Measurements from ENCODE around the gene BCL7B. TPM values are rescaled to one million over a fixed set of nuclear protein-coding genes. Genes with fewer than 3 reads are reported as not detected.
"Not testable (repeated sequence)": the region's sequence is repeated elsewhere in the genome, so short reads cannot be mapped to it uniquely, and the experiment has no call there.

BCL7B gene
- total RNA-seq, 1 experiment from 2014 or later = 50.4 TPM

DNA sequence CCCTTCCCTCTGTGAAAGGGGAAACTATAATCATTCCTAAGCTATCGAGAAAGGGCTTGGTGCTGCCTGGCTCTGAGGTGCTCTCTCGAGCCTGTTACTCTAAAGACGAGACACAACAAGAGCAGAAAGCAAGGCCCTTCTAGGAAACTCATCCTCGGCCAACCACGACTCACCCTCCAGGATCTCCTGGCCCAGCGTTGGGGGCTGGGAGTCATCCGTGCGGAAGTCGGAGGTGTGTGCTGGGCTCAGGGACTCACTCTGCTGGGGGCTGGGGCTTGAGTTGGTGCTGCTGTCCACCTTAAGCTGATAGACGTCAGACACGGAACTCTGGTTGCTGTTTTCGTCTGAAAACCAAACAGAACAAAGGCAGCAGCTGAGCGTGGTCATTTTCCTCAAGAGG is 17.8 kb downstream of the BCL7B start:
- Histone ChIP-seq H3K9me2 (ENCODE audit: insufficient read depth) (no peaks in the 10 kb centered on the region), H3K27ac (ENCODE audit: low read depth, low read length) (no peak overlapping the region), H3K36me3 (ENCODE audit: control insufficient read depth in 1 of 2, insufficient read depth in 2 of 2, low read length in 2 of 2) (peaks cover 40 to 41% of the 10 kb centered on the region in 2 experiments; a peak in 3 of 4 replicates), H3K9ac (ENCODE audit: low read length) (no peak overlapping the region), H3K4me2 (ENCODE audit: low read length) (no peak overlapping the region), H3K4me3 (replicated peaks in 1 of 2; ENCODE audit: low read depth in 1 of 2, low read length in 2 of 2) (no peak overlapping the region), H4K20me1 (ENCODE audit: insufficient read depth) (no peaks in the 10 kb centered on the region), H3K27me3 (ENCODE audit: insufficient read depth, low read length) (no peaks in the 10 kb centered on the region), H3K9me3 (ENCODE audit: control insufficient read depth in 1 of 2, insufficient read depth in 1 of 2, low read depth in 1 of 2, low read length in 2 of 2) (no peaks in the 10 kb centered on the region), H2AFZ (ENCODE audit: low read depth, low read length, poor library complexity, severe bottlenecking) (no peak overlapping the region), H3K4me1 (ENCODE audit: control insufficient read depth in 1 of 2, insufficient read depth in 2 of 2, low read length in 2 of 2) (no peaks in the 10 kb centered on the region), H3K79me2 (ENCODE audit: insufficient read depth, low read length) (peaks cover 31% of the 10 kb centered on the region)
- ChIA-PET CTCF (no interaction called here), POLR2A (no interaction called here), RAD21 (ENCODE audit: low non-redundant PET in 1 of 2, low total read pairs in 2 of 2, uncharacterized antibody in 2 of 2, unreplicated experiment in 2 of 2) (no interaction called here)
- no peak for DNase-seq (ENCODE audit: low read depth, low spot score)
- TF ChIP-seq, protein P1, sequence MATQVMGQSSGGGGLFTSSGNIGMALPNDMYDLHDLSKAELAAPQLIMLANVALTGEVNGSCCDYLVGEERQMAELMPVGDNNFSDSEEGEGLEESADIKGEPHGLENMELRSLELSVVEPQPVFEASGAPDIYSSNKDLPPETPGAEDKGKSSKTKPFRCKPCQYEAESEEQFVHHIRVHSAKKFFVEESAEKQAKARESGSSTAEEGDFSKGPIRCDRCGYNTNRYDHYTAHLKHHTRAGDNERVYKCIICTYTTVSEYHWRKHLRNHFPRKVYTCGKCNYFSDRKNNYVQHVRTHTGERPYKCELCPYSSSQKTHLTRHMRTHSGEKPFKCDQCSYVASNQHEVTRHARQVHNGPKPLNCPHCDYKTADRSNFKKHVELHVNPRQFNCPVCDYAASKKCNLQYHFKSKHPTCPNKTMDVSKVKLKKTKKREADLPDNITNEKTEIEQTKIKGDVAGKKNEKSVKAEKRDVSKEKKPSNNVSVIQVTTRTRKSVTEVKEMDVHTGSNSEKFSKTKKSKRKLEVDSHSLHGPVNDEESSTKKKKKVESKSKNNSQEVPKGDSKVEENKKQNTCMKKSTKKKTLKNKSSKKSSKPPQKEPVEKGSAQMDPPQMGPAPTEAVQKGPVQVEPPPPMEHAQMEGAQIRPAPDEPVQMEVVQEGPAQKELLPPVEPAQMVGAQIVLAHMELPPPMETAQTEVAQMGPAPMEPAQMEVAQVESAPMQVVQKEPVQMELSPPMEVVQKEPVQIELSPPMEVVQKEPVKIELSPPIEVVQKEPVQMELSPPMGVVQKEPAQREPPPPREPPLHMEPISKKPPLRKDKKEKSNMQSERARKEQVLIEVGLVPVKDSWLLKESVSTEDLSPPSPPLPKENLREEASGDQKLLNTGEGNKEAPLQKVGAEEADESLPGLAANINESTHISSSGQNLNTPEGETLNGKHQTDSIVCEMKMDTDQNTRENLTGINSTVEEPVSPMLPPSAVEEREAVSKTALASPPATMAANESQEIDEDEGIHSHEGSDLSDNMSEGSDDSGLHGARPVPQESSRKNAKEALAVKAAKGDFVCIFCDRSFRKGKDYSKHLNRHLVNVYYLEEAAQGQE (IDR thresholded peaks at IDR 0.05; ENCODE audit: low read depth) = no peak
- TF ChIP-seq POLR2A (IDR thresholded peaks at IDR 0.05; ENCODE audit: borderline replicate concordance, extremely low read depth, insufficient read depth, insufficient read length) (no peak), SIN3A (IDR thresholded peaks at IDR 0.05; ENCODE audit: low read depth) (no peak), CEBPB (IDR thresholded peaks at IDR 0.05; ENCODE audit: low read depth) (no peak), JUND (IDR thresholded peaks at IDR 0.05) (no peak), YY1 (IDR thresholded peaks at IDR 0.05; ENCODE audit: extremely low read depth, insufficient replicate concordance, low read depth, low read length) (no peak), EZH2 (IDR thresholded peaks at IDR 0.05) (no peak), RAD21 (IDR thresholded peaks at IDR 0.05; ENCODE audit: low read depth) (no peak), SP1 (IDR thresholded peaks at IDR 0.05; ENCODE audit: low read depth) (no peak), SRF (IDR thresholded peaks at IDR 0.05; ENCODE audit: low read depth) (no peak), EZH2phosphoT487 (IDR thresholded peaks at IDR 0.05; ENCODE audit: borderline replicate concordance) (no peak), EGR1 (IDR thresholded peaks at IDR 0.05; ENCODE audit: low read depth) (no peak), POLR2AphosphoS5 (IDR thresholded peaks at IDR 0.05; ENCODE audit: low read depth, low read length) (no peak)
- TF ChIP-seq, protein P2, sequence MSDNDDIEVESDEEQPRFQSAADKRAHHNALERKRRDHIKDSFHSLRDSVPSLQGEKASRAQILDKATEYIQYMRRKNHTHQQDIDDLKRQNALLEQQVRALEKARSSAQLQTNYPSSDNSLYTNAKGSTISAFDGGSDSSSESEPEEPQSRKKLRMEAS (IDR thresholded peaks at IDR 0.05) = no peak
- TF ChIP-seq, protein P3, sequence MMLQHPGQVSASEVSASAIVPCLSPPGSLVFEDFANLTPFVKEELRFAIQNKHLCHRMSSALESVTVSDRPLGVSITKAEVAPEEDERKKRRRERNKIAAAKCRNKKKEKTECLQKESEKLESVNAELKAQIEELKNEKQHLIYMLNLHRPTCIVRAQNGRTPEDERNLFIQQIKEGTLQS (IDR thresholded peaks at IDR 0.05) = no peak
- TF ChIP-seq, protein P4, sequence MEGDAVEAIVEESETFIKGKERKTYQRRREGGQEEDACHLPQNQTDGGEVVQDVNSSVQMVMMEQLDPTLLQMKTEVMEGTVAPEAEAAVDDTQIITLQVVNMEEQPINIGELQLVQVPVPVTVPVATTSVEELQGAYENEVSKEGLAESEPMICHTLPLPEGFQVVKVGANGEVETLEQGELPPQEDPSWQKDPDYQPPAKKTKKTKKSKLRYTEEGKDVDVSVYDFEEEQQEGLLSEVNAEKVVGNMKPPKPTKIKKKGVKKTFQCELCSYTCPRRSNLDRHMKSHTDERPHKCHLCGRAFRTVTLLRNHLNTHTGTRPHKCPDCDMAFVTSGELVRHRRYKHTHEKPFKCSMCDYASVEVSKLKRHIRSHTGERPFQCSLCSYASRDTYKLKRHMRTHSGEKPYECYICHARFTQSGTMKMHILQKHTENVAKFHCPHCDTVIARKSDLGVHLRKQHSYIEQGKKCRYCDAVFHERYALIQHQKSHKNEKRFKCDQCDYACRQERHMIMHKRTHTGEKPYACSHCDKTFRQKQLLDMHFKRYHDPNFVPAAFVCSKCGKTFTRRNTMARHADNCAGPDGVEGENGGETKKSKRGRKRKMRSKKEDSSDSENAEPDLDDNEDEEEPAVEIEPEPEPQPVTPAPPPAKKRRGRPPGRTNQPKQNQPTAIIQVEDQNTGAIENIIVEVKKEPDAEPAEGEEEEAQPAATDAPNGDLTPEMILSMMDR (IDR thresholded peaks at IDR 0.05 in 2 of 3, conservative IDR thresholded peaks at IDR 0.05 in 1 of 3; ENCODE audit: borderline replicate concordance in 1 of 3, insufficient read depth in 1 of 3, low read depth in 2 of 3, low read length in 2 of 3) = no peak
- intact Hi-C loops (cut with micrococcal nuclease) = no loop called here
- ATAC-seq = no peak
- BruUV-seq (replicated peaks) = no TSS peak

DNA sequence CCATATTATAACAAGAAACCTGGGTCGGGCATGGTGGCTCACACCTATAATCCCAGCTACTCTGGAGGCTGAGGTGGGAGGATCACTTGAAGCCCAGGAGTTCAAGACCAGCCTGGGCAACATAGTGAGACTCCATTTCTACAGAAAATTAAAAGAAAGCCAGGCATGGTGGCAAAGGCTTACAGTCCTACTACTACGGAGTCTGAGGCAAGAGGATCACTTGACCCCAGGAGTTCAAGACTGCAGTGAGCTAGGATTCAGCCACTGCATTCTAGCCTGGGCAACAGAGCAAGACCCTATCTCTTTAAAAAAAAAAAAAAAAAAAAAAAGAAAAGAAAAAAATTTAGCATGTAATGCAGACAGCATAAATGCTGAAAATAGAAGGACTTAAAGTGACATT is 19.0 kb downstream of the BCL7B start:
- BruUV-seq (replicated peaks) = not testable (repeated sequence)

More for the DNA sequence above, 19.0 kb downstream of the BCL7B start:
- H3K9ac ChIP-seq (ENCODE audit: low read length); H3K9me3 ChIP-seq (ENCODE audit: control insufficient read depth in 1 of 2, insufficient read depth in 1 of 2, low read depth in 1 of 2, low read length in 2 of 2); RAD21 ChIA-PET (ENCODE audit: low non-redundant PET in 1 of 2, low total read pairs in 2 of 2, uncharacterized antibody in 2 of 2, unreplicated experiment in 2 of 2); H4K20me1 ChIP-seq (ENCODE audit: insufficient read depth); CTCF ChIA-PET; DNase-seq (ENCODE audit: low read depth, low spot score); ATAC-seq; H3K9me2 ChIP-seq (ENCODE audit: insufficient read depth); H3K27ac ChIP-seq (ENCODE audit: low read depth, low read length); H3K27me3 ChIP-seq (ENCODE audit: insufficient read depth, low read length); H3K4me2 ChIP-seq (ENCODE audit: low read length); POLR2A ChIA-PET; H3K4me3 ChIP-seq (replicated peaks in 1 of 2; ENCODE audit: low read depth in 1 of 2, low read length in 2 of 2); H3K4me1 ChIP-seq (ENCODE audit: control insufficient read depth in 1 of 2, insufficient read depth in 2 of 2, low read length in 2 of 2); intact Hi-C loops (cut with micrococcal nuclease); H2AFZ ChIP-seq (ENCODE audit: low read depth, low read length, poor library complexity, severe bottlenecking): not testable (repeated sequence)
- Histone ChIP-seq H3K36me3 (ENCODE audit: control insufficient read depth in 1 of 2, insufficient read depth in 2 of 2, low read length in 2 of 2) (peaks cover 37 to 40% of the 10 kb centered on the region in 2 experiments; a peak in 3 of 4 replicates), H3K79me2 (ENCODE audit: insufficient read depth, low read length) (peaks cover 20% of the 10 kb centered on the region; the same call in 1 of the 2 replicates)
